Glutamatergic neuron (in vitro differentiated cells): ENCODE measurements around the gene ANKRD55. TPM values are rescaled to one million over a fixed set of nuclear protein-coding genes. Genes with fewer than 3 reads are reported as not detected.
"Not testable (repeated sequence)": the region's sequence is repeated elsewhere in the genome, so short reads cannot be mapped to it uniquely, and the experiment has no call there.

ENCODE experiments used
- DNase-seq: peaks from one replicate; pipeline ENCODE4 v3.0.0; 2022
- H3K27ac Mint-ChIP-seq: one replicate; pipeline ENCODE4 v1.8.0; 2020; ENCODE audit warnings: mild to moderate bottlenecking, mixed read lengths, inconsistent platforms; ENCODE audit not compliant: unreplicated experiment
- H3K27me3 Mint-ChIP-seq: one replicate; pipeline ENCODE4 v1.8.0; 2020; ENCODE audit warnings: mild to moderate bottlenecking, moderate library complexity, mixed read lengths, inconsistent platforms; ENCODE audit not compliant: unreplicated experiment
- H3K36me3 Mint-ChIP-seq: one replicate; pipeline ENCODE4 v1.8.0; 2020; ENCODE audit warnings: mild to moderate bottlenecking, mixed read lengths, inconsistent platforms; ENCODE audit not compliant: unreplicated experiment
- H3K4me1 Mint-ChIP-seq: one replicate; pipeline ENCODE4 v1.8.0; 2020; ENCODE audit warnings: mild to moderate bottlenecking, low read depth, mixed read lengths, inconsistent platforms; ENCODE audit not compliant: unreplicated experiment
- H3K4me3 Mint-ChIP-seq: one replicate; pipeline ENCODE4 v1.8.0; 2020; ENCODE audit warnings: mild to moderate bottlenecking, mixed read lengths, inconsistent platforms; ENCODE audit not compliant: unreplicated experiment
- H3K9me3 Mint-ChIP-seq: one replicate; pipeline ENCODE4 v1.8.0; 2020; ENCODE audit warnings: mild to moderate bottlenecking, moderate library complexity, mixed read lengths, inconsistent platforms; ENCODE audit not compliant: unreplicated experiment
- total RNA-seq: library from RNA; stranded (reverse); fragmentation: NEBNext Ultra II Directional; extraction: Animal tissue kit (Norgen Biotek cat#: 25700); gene quantifications from one replicate; pipeline ENCODE4 v1.2.1, GENCODE V29; 2021; ENCODE audit not compliant: unreplicated experiment
- TF ChIP-seq, protein P1 (sequence below): fragments of 200-600 bp; sonication (generic); IDR thresholded peaks from one replicate; pipeline ENCODE4 v1.5.0; 2021; ENCODE audit not compliant: partially characterized antibody, unreplicated experiment

Gene ANKRD55
- total RNA-seq, 1 donor from 2014 or later, result not detected

DNA sequence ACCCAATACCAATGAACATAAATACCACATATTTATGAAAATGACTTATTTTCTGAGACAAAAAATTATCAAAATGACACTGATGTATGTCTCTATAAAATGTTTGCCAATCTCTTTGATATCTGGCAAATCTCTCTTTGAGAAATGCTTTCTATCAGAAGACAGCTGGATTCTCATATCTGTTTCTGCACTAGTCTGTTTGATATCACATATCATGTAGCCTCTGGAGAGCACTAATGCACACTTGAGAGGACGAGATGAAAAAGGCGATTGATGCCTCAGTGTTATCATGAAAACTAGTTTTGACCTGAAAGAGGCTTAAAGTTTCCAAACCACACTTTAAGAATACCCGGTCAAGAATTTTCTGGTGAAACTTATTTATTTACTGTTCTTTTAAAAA lies 29.1 kb upstream of the ANKRD55 start:
- H3K9me3 Mint-ChIP-seq, result no peaks in the 10 kb centered on the region
- TF ChIP-seq, protein P1, sequence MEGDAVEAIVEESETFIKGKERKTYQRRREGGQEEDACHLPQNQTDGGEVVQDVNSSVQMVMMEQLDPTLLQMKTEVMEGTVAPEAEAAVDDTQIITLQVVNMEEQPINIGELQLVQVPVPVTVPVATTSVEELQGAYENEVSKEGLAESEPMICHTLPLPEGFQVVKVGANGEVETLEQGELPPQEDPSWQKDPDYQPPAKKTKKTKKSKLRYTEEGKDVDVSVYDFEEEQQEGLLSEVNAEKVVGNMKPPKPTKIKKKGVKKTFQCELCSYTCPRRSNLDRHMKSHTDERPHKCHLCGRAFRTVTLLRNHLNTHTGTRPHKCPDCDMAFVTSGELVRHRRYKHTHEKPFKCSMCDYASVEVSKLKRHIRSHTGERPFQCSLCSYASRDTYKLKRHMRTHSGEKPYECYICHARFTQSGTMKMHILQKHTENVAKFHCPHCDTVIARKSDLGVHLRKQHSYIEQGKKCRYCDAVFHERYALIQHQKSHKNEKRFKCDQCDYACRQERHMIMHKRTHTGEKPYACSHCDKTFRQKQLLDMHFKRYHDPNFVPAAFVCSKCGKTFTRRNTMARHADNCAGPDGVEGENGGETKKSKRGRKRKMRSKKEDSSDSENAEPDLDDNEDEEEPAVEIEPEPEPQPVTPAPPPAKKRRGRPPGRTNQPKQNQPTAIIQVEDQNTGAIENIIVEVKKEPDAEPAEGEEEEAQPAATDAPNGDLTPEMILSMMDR, result no peak
- H3K36me3 Mint-ChIP-seq, result no peaks in the 10 kb centered on the region
- no peaks in the 10 kb centered on the region for H3K27me3 Mint-ChIP-seq
- no peak for DNase-seq
- H3K27ac Mint-ChIP-seq, result no peak overlapping the region
- H3K4me1 Mint-ChIP-seq, result no peaks in the 10 kb centered on the region
- H3K4me3 Mint-ChIP-seq, result no peak overlapping the region

DNA sequence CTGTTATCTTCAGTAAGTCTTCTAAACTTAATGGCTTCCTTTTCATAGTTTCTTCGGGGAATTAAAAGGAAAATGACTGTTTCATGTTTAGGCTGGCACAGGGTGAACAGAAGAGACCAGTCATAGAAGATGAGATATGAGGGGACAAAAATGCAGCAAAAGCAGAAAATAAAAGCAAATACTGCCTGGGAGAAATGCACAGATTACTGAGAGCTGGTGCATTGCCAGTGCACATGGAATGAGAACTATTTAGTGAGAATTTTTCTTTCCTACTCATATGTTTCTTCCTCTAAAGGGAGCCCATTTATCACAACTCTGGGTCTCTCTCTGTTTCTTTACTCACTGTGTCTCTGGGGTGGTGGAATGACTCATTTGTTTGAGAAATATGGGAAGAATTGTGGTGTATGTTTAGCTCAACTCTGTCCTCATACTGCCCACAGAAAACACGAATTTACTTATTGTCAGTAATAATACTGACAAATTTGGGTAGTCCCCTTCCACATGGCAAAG lies 25.9 kb upstream of the ANKRD55 start:
- no peaks in the 10 kb centered on the region for H3K27me3 Mint-ChIP-seq
- H3K9me3 Mint-ChIP-seq, result no peaks in the 10 kb centered on the region
- no peaks in the 10 kb centered on the region for H3K4me1 Mint-ChIP-seq
- no peak for DNase-seq
- TF ChIP-seq, protein P1, result no peak
- no peaks in the 10 kb centered on the region for H3K36me3 Mint-ChIP-seq
- no peak overlapping the region for H3K4me3 Mint-ChIP-seq
- H3K27ac Mint-ChIP-seq, result no peak overlapping the region

DNA sequence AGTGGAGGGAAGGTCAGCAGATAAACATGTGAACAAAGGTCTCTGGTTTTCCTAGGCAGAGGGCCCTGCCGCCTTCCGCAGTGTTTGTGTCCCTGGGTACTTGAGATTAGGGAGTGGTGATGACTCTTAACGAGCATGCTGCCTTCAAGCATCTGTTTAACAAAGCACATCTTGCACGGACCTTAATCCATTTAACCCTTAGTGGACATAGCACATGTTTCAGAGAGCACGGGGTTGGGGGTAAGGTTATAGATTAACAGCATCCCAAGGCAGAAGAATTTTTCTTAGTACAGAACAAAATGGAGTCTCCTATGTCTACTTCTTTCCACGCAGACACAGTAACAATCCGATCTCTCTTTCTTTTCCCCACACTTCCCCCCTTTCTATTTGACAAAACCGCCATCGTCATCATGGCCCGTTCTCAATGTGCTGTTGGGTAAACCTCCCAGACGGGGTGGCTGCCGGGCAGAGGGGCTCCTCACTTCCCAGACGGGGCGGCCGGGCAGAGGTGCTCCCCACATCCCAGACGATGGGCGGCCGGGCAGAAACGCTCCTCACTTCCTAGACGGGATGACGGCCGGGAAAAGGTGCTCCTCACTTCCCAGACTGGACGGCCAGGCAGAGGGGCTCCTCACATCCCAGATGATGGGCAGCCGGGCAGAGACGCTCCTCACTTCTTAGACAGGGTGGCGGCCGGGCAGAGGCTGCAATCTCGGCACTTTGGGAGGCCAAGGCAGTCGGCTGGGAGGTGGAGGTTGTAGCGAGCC lies 24.8 kb upstream of the ANKRD55 start:
- not testable (repeated sequence) for H3K27me3 Mint-ChIP-seq, H3K4me1 Mint-ChIP-seq, H3K4me3 Mint-ChIP-seq, H3K9me3 Mint-ChIP-seq, H3K27ac Mint-ChIP-seq, H3K36me3 Mint-ChIP-seq, DNase-seq

DNA sequence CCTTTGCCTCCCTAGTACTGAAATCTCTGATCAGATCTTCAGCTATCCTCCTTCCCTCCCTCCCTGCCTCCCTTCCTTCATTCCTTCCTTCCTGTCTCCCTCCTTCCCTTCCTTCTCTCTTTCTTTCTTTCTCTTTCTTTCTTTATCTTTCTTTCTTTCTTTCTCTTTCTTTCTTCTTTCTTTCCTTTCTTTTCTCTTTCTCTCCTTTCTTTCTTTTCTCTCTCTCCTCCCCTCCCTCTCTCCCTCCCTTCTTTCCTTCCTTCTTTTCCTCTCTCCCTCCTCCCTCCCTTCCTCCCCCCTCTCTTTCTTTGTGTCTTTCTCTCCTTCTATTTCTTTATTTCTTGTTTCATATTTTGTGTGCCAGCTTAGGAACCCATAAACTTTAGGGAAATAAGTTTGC lies 23.9 kb upstream of the ANKRD55 start:
- DNase-seq, result no peak
- no peak overlapping the region for H3K4me3 Mint-ChIP-seq
- H3K9me3 Mint-ChIP-seq, result no peaks in the 10 kb centered on the region
- H3K4me1 Mint-ChIP-seq, result no peaks in the 10 kb centered on the region
- H3K36me3 Mint-ChIP-seq, result no peaks in the 10 kb centered on the region
- no peaks in the 10 kb centered on the region for H3K27me3 Mint-ChIP-seq
- TF ChIP-seq, protein P1, result no peak
- no peak overlapping the region for H3K27ac Mint-ChIP-seq

DNA sequence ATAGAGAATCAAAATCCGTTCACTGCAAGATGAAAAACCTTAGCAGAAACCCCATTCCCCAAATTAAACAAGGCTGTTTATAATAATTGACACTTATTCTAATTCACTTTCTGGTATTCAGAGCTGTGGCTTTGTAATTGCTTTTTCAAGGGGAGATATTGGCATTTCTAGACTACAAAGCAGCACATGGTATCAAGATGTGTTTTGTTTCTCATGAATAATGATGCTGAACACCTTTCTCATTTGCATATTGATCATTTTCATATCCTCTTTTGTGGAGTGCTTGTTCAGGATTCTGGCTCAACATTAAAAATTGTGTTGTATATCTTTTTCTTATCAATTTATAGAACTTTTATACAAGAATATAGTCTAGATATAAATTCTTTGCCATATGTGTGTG lies 22.4 kb upstream of the ANKRD55 start:
- no peak overlapping the region for H3K4me3 Mint-ChIP-seq
- H3K9me3 Mint-ChIP-seq, result no peaks in the 10 kb centered on the region
- TF ChIP-seq, protein P1, result no peak
- no peaks in the 10 kb centered on the region for H3K27me3 Mint-ChIP-seq
- H3K4me1 Mint-ChIP-seq, result no peaks in the 10 kb centered on the region
- DNase-seq, result no peak
- H3K36me3 Mint-ChIP-seq, result no peaks in the 10 kb centered on the region
- H3K27ac Mint-ChIP-seq, result no peak overlapping the region
